Prostate gland (tissue), 2 donors: Measurements from ENCODE around the gene CEP164. TPM values are rescaled to one million over a fixed set of nuclear protein-coding genes. Genes with fewer than 3 reads are reported as not detected.

Source experiments
- DNase-seq: peaks from one replicate; pipeline ENCODE4 v3.0.0-alpha.2; 2019; ENCODE audit warnings: low spot score
- H3K27ac ChIP-seq, 2 donors: fragments of 200-600 bp; sonication (generic); 2 replicates each; pipeline ENCODE4 v1.5.1; 2017 to 2019
- H3K27me3 ChIP-seq: fragments of 200-600 bp; sonication (generic); replicated peaks from 2 replicates; pipeline ENCODE4 v1.5.1; 2019; ENCODE audit not compliant: insufficient read depth
- H3K36me3 ChIP-seq, 2 donors: fragments of 200-600 bp; sonication (generic); 1 replicate in 1 of 2; 2 replicates in 1 of 2; pipeline versions ENCODE4 v1.5.1 to v1.8.1; 2017 to 2019
- H3K4me1 ChIP-seq: fragments of 200-600 bp; sonication (generic); replicated peaks from 2 replicates; pipeline ENCODE4 v1.5.1; 2019
- H3K4me3 ChIP-seq, 2 donors: fragments of 200-600 bp; sonication (generic); 2 replicates each; pipeline ENCODE4 v1.5.1; 2017 to 2019
- H3K9me3 ChIP-seq: fragments of 200-600 bp; sonication (generic); 2 replicates; pipeline ENCODE4 v1.5.1; 2017
- CTCF ChIP-seq, 4 experiments: fragments of 200-600 bp in 2 of 4; fragments of 450-650 bp in 2 of 4; sonication (generic) in 2 of 4; IDR thresholded peaks; 1 replicate in 3 of 4; 2 replicates in 1 of 4; pipeline ENCODE4 v1.5.1; 2016 to 2019; ENCODE audit warnings: antibody characterized with exemption in 4 of 4, mild to moderate bottlenecking in 2 of 4, moderate library complexity in 2 of 4
- POLR2A ChIP-seq: fragments of 450-650 bp; IDR thresholded peaks from one replicate; pipeline ENCODE4 v1.6.1; 2016; ENCODE audit warnings: antibody characterized with exemption, mild to moderate bottlenecking
- POLR2AphosphoS5 ChIP-seq: sonication (generic); formaldehyde crosslinking; IDR thresholded peaks from one replicate; pipeline ENCODE4 v1.6.1; 2017; ENCODE audit warnings: antibody characterized with exemption
- WGBS: methylation state at CpG from one replicate; pipeline ENCODE4 v1.1.5; 2018; 5-methylcytosine and 5-hydroxymethylcytosine counted together
- intact Hi-C: fragments of 100-400 bp; cut with DNase I; formaldehyde crosslinking; loops from one replicate; pipeline ENCODE4 v1.14.2; 2022
- total RNA-seq, 2 donors: library from RNA; depleted of rRNA; stranded (reverse); fragments of >200 nt; gene quantifications; one replicate each; pipeline ENCODE4 v1.1.0, GENCODE V29; 2016

CEP164 gene
- total RNA-seq, 2 donors from 2014 or later: 27.7 to 40.6 TPM

DNA sequence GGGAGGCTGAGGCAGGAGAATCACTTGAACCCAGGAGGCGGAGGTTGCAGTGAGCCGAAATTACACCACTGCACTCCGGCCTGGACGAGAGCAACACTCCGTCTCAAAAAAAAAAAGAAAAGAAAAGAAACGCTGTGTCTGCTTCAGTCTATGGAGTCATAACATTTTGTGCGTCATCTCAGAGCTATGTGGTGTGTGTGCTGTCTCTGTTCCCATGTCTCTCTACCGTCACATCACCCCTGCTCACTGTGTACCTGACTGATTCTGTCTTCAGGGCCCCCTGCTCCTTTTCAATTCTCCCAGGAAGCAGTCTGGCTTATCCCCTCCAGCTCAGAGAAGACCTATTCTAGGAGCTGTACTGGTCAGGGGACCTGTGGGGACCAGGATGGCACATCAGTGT, 29.5 kb upstream of the CEP164 start:
- intact Hi-C loops: no loop called here
- no peaks in the 10 kb centered on the region for H3K4me1 ChIP-seq
- H3K27ac ChIP-seq: no peak overlapping the region
- H3K9me3 ChIP-seq: no peaks in the 10 kb centered on the region
- WGBS: 94% methylated on average over 8 of the region's 8 CpGs
- TF ChIP-seq CTCF (IDR thresholded peaks at IDR 0.05) (no peak), POLR2AphosphoS5 (no peak), POLR2A (no peak)
- H3K4me3 ChIP-seq: no peak overlapping the region
- H3K36me3 ChIP-seq: peaks cover 0 to 3% of the 10 kb centered on the region in 2 donors
- H3K27me3 ChIP-seq: no peaks in the 10 kb centered on the region
- DNase-seq: no peak

DNA sequence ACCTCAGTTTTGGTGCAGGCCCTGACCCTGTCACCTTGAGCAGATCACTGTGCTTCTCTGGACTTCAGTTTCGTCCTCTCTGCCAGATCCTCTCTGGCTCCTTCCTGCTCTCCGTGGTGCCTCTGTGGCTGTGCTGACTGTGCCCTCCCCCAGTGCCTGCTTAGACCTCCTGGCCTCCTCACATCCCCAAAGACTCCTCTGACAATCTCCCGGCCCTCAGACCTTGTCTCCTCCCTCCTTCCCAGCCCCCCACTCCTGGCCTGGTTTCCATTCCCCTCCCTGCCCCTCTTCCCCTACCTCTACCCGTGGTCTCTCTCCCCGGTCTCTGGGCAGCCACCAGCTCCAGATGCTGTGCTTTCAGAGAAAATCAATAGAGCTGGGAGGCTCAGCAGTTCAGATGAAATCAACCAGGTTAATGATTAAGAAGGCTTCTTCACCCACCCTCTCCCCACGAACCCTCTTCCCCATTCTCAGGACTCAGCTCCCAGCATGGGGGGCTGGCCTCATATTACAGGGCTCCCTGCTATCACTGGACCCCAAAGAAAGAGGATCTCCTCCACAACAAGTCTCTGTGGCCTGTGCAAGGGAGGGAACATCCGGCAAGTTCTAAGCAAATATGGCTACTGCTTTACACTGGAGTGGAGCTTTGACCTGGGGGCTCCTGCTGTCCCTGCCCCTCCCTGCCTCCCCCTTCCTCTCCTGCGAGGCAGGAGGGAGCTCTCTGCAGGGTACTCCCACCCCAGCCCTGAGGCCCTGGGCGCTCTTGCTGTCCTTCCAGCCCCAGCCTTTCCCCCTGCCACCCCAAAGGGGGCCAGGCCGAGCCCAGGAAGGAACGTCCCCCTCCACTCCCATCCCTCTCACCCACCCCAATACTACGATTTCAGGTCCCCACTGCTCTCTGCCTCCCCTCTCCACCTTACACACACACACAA, 28.0 kb upstream of the CEP164 start:
- H3K4me1 ChIP-seq: no peaks in the 10 kb centered on the region
- 47% methylated on average over 12 of the region's 12 CpGs for WGBS

DNA sequence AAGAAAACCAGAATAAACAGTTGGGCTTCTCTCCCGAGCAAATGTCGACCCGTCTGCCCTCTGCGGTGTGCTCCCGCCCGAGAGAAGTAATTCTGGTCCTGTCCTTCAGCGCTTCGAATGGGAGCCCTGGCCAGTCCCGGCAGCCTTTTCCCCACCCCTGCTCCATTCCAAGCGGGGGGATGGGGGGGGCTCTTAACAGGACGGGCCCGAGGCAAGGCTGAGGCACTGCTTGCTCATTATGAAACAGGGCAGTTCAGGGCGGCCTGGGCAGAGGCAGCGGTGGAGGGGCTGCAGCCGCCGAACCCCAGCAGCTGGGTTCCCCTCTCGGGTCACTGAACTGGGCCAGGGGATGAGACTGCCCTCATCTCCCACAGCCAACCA, 27.4 kb upstream of the CEP164 start:
- intact Hi-C loops: no loop called here
- TF ChIP-seq POLR2AphosphoS5 (no peak), CTCF (IDR thresholded peaks at IDR 0.05) (no peak), POLR2A (no peak)
- no peaks in the 10 kb centered on the region for H3K36me3 ChIP-seq
- WGBS: 10% methylated on average over 13 of the region's 17 CpGs
- H3K27ac ChIP-seq: no peak overlapping the region
- no peaks in the 10 kb centered on the region for H3K4me1 ChIP-seq
- no peak for DNase-seq
- H3K9me3 ChIP-seq: no peaks in the 10 kb centered on the region
- H3K4me3 ChIP-seq: no peak overlapping the region
- H3K27me3 ChIP-seq: no peaks in the 10 kb centered on the region

More for the DNA sequence above, 28.0 kb upstream of the CEP164 start:
- H3K9me3 ChIP-seq: no peaks in the 10 kb centered on the region
- H3K27ac ChIP-seq: no peak overlapping the region
- no peaks in the 10 kb centered on the region for H3K36me3 ChIP-seq
- no peak for TF ChIP-seq POLR2A
- no peak for TF ChIP-seq POLR2AphosphoS5
- no peak for TF ChIP-seq CTCF (IDR thresholded peaks at IDR 0.05)
- DNase-seq: no peak
- H3K4me3 ChIP-seq: no peak overlapping the region
- no peaks in the 10 kb centered on the region for H3K27me3 ChIP-seq
- intact Hi-C loops: no loop called here

DNA sequence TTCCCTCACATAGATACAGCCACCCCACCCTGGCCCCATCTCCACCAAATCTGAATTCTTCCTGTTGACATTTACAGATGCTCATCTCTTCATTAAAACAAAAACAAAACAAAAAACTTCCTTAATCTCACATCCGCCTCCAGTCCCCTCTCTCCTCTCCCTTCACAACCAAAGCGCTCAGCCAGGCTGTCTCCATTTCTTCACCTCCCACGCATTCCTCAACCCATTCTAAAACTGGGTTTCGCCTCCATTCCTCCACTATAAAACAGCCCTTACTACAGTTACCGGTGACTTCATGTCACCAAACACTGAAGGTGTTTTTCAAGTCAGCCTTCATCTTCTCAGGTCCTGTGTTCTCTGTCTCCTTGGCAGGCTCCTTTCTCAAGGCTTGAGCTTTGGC, 26.9 kb upstream of the CEP164 start:
- intact Hi-C loops: no loop called here
- no peak for DNase-seq
- Histone ChIP-seq H3K27ac (no peak overlapping the region), H3K4me3 (no peak overlapping the region), H3K4me1 (no peaks in the 10 kb centered on the region), H3K27me3 (no peaks in the 10 kb centered on the region), H3K9me3 (no peaks in the 10 kb centered on the region), H3K36me3 (no peaks in the 10 kb centered on the region)
- TF ChIP-seq CTCF (IDR thresholded peaks at IDR 0.05): no peak
- no peak for TF ChIP-seq POLR2AphosphoS5
- no peak for TF ChIP-seq POLR2A
- 55% methylated on average over 5 of the region's 5 CpGs for WGBS

DNA sequence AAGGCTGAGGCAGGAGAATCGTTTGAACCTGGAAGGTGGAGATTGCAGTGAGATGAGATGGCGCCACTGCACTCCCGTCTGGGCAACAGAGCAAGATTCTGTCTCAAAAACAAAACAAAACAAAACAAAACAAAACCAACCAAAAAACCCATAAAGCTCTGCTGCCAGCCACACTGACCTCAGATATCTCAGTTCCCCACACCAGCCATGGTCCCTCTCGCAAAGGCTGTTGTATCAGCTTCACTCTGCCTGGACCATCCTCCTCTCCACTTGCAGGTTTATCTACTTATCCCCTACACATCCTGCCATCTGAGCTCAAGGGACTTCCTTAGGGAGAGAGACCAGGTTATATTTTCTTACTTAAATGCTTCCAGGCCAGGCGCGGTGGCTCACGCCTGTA, 25.4 kb upstream of the CEP164 start:
- Histone ChIP-seq H3K27ac (no peak overlapping the region), H3K4me3 (no peak overlapping the region), H3K27me3 (no peaks in the 10 kb centered on the region), H3K36me3 (no peaks in the 10 kb centered on the region), H3K4me1 (no peaks in the 10 kb centered on the region), H3K9me3 (no peaks in the 10 kb centered on the region)
- intact Hi-C loops: no loop called here
- no peak for DNase-seq
- TF ChIP-seq POLR2A (no peak), CTCF (IDR thresholded peaks at IDR 0.05) (no peak), POLR2AphosphoS5 (no peak)
- 96% methylated on average over 7 of the region's 7 CpGs for WGBS
